K562 (cell line): Measurements from ENCODE around the gene CRACR2B. TPM values are rescaled to one million over a fixed set of nuclear protein-coding genes. Genes with fewer than 3 reads are reported as not detected.
A peak's percentile ranks its signal among the peaks of the same experiment; 100 is the strongest.

Experiments used
- ATAC-seq: fragments of 200-7000 bp; cut with Tn5 transposase; 3 replicates; pipeline ENCODE4 v1.9.1; 2020; ENCODE audit warnings: moderate library complexity
- BruUV-seq: library from RNA; stranded (reverse); fragments of 400-500 nt; replicated peaks from 2 replicates; lab custom pipeline; 2021; lab: Mats Ljungman, UMichigan
- CTCF ChIA-PET: fragments of 300-600 bp; formaldehyde crosslinking; extraction: SDS; loops from one replicate; lab custom pipeline; 2021; ENCODE audit warnings: low intra/inter-chr PET ratio; lab: Yijun Ruan, JAX
- POLR2A ChIA-PET: fragments of 300-600, 350-650 bp; sonication (Branson Sonifier 250); formaldehyde crosslinking; extraction: SDS; loops from one replicate; lab custom pipeline; 2021; ENCODE audit warnings: antibody characterized with exemption, inconsistent platforms; lab: Yijun Ruan, JAX
- DNase-seq, 4 experiments: peaks; one replicate each; pipeline versions ENCODE4 v3.0.0 to v3.0.0-alpha.2; 2011 to 2018; ENCODE audit warnings: low spot score in 3 of 4, mixed read lengths in 3 of 4; ENCODE audit errors: extremely low read depth in 1 of 4
- FAIRE-seq: peaks from 2 replicates; lab custom pipeline; 2011; peaks lifted over from hg19 to GRCh38; lab: Jason Lieb, UNC
- H2AFZ ChIP-seq: 2 replicates; pipeline ENCODE4 v1.6.0; 2011; ENCODE audit warnings: low read depth, low read length, control low read depth, inconsistent platforms
- H3K27ac ChIP-seq: fragments of 200-600 bp; 3 replicates; pipeline ENCODE4 v1.8.0; 2011; ENCODE audit warnings: low read depth, mild to moderate bottlenecking, control low read depth, inconsistent platforms, low read length, moderate library complexity, mixed read lengths; ENCODE audit errors: extremely low read depth
- H3K27me3 ChIP-seq, 2 experiments: fragments of 300-600 bp in 1 of 2; 2 replicates in 1 of 2; 3 replicates in 1 of 2; pipeline versions ENCODE4 v1.6.0 to v1.8.0; 2011; ENCODE audit warnings: inconsistent platforms in 2 of 2, low read length in 2 of 2, mild to moderate bottlenecking in 1 of 2, mixed read lengths in 1 of 2, moderate library complexity in 1 of 2; ENCODE audit not compliant: control insufficient read depth in 2 of 2, insufficient read depth in 2 of 2
- H3K36me3 ChIP-seq: fragments of 300-600 bp; 3 replicates; pipeline ENCODE4 v1.8.0; 2011; ENCODE audit warnings: mild to moderate bottlenecking, low read length, inconsistent platforms; ENCODE audit not compliant: control insufficient read depth, insufficient read depth
- H3K4me1 ChIP-seq, 2 experiments: fragments of 200-600 bp in 1 of 2; replicated peaks in 1 of 2; 2 replicates in 1 of 2; 3 replicates in 1 of 2; pipeline versions ENCODE4 v1.5.1 to v1.8.0; 2011; ENCODE audit warnings: inconsistent platforms in 2 of 2, low read length in 2 of 2, mild to moderate bottlenecking in 1 of 2, mixed read lengths in 1 of 2, moderate library complexity in 1 of 2; ENCODE audit not compliant: control insufficient read depth in 2 of 2, insufficient read depth in 2 of 2
- H3K4me2 ChIP-seq: 2 replicates; pipeline ENCODE4 v1.6.1; 2011; ENCODE audit warnings: low read length, control low read depth, inconsistent platforms, mixed read lengths; ENCODE audit not compliant: insufficient read depth
- H3K4me3 ChIP-seq: fragments of 200-600 bp; sonication (generic), shearing (Covaris generic); 2 replicates; pipeline ENCODE4 v1.5.1; 2016; ENCODE audit warnings: control low read depth, inconsistent platforms
- H3K79me2 ChIP-seq: fragments of 200-600 bp; 3 replicates; pipeline ENCODE4 v1.8.0; 2011; ENCODE audit warnings: low read length, inconsistent platforms; ENCODE audit not compliant: control insufficient read depth, insufficient read depth
- H3K9ac ChIP-seq, 2 experiments: 2 replicates each; pipeline versions ENCODE4 v1.6.0 to v1.6.1; 2011; ENCODE audit warnings: low read depth in 2 of 2, low read length in 2 of 2, control low read depth in 1 of 2, inconsistent platforms in 1 of 2, mild to moderate bottlenecking in 1 of 2, mixed read lengths in 1 of 2; ENCODE audit not compliant: insufficient read depth in 1 of 2
- H3K9me1 ChIP-seq: one replicate; pipeline ENCODE4 v1.6.0; 2011; ENCODE audit warnings: inconsistent platforms, mild to moderate bottlenecking, low read length, moderate library complexity; ENCODE audit not compliant: control insufficient read depth, insufficient read depth
- H3K9me3 ChIP-seq: replicated peaks from 2 replicates; pipeline ENCODE4 v1.5.1; 2011; ENCODE audit warnings: low read depth, low read length, inconsistent platforms; ENCODE audit not compliant: control insufficient read depth, insufficient read depth
- H4K20me1 ChIP-seq: replicated peaks from 2 replicates; pipeline ENCODE4 v1.6.1; 2011; ENCODE audit warnings: low read length, inconsistent platforms, mixed read lengths; ENCODE audit not compliant: control insufficient read depth, insufficient read depth
- ARID2 ChIP-seq: fragments of 450-650 bp; IDR thresholded peaks from 2 replicates; pipeline ENCODE4 v1.6.1; 2017; ENCODE audit warnings: antibody characterized with exemption, mild to moderate bottlenecking
- COPS2 ChIP-seq: fragments of 450-650 bp; conservative IDR thresholded peaks from 2 replicates; pipeline ENCODE4 v1.6.1; 2016; ENCODE audit warnings: mild to moderate bottlenecking, moderate library complexity
- ERF ChIP-seq: fragments of 450-650 bp; formaldehyde crosslinking; IDR thresholded peaks from 2 replicates; pipeline ENCODE4 v1.4.0; 2020; ENCODE audit warnings: mild to moderate bottlenecking, mixed read lengths
- MAZ ChIP-seq, 2 experiments: fragments of 450-650 bp in 1 of 2; sonication (generic) in 1 of 2; formaldehyde crosslinking; IDR thresholded peaks in 1 of 2; conservative IDR thresholded peaks in 1 of 2; 2 replicates each; pipeline versions ENCODE4 v1.4.0 to v1.5.0; 2020; ENCODE audit warnings: mild to moderate bottlenecking in 1 of 2, missing genetic modification reagents in 1 of 2
- MEIS2 ChIP-seq: fragments of 450-650 bp; IDR thresholded peaks from 2 replicates; pipeline ENCODE4 v1.6.1; 2014; ENCODE audit warnings: mild to moderate bottlenecking; ENCODE audit not compliant: partially characterized antibody
- NCOA1 ChIP-seq: fragments of 450-650 bp; IDR thresholded peaks from 2 replicates; pipeline ENCODE4 v1.6.1; 2016; ENCODE audit warnings: low read depth
- NR2F6 ChIP-seq: fragments of 450-650 bp; formaldehyde crosslinking; IDR thresholded peaks from 2 replicates; pipeline ENCODE4 v1.4.0; 2020; ENCODE audit warnings: mild to moderate bottlenecking
- PHB ChIP-seq: fragments of 250-450 bp; sonication (Bioruptor Pico); IDR thresholded peaks from 2 replicates; pipeline ENCODE4 v1.5.0; 2021
- POLR2A ChIP-seq: fragments of 450-650 bp; conservative IDR thresholded peaks from 2 replicates; pipeline ENCODE4 v1.6.1; 2016
- POLR2G ChIP-seq: fragments of 200-400 bp; formaldehyde crosslinking; IDR thresholded peaks from 2 replicates; pipeline ENCODE4 v1.6.1; 2017; ENCODE audit warnings: low read depth, mild to moderate bottlenecking, antibody characterized with exemption, low read length, moderate library complexity
- RBFOX2 ChIP-seq: fragments of 200-400 bp; formaldehyde crosslinking; IDR thresholded peaks from 2 replicates; pipeline ENCODE4 v1.6.1; 2017; ENCODE audit warnings: low read depth, mild to moderate bottlenecking, low read length, moderate library complexity
- SP1 ChIP-seq: sonication (generic); formaldehyde crosslinking; IDR thresholded peaks from 2 replicates; pipeline ENCODE4 v1.8.1; 2022; ENCODE audit warnings: mild to moderate bottlenecking, missing genetic modification reagents
- ZNF124 ChIP-seq: sonication (generic); formaldehyde crosslinking; IDR thresholded peaks from 2 replicates; pipeline ENCODE4 v1.8.1; 2022; ENCODE audit warnings: missing genetic modification reagents
- WGBS: fragments of 100-300 bp; shearing (Covaris generic); methylation state at CpG from one replicate; pipeline ENCODE4 v1.1.6; 2016; ENCODE audit warnings: low coverage, mixed read lengths; ENCODE audit not compliant: insufficient coverage; ENCODE audit errors: missing lambda C conversion rate; 5-methylcytosine and 5-hydroxymethylcytosine counted together
- in situ Hi-C: fragments of 300-500 bp; cut with MboI; formaldehyde crosslinking; loops from 4 replicates; pipeline ENCODE4 v1.15.0; 2018; ENCODE audit warnings: inconsistent platforms, mixed read lengths
- intact Hi-C: fragments of 100-400 bp; cut with micrococcal nuclease; formaldehyde crosslinking; loops from 2 replicates; pipeline ENCODE4 v1.14.2; 2022
- polyA plus RNA-seq, 8 experiments: library from polyadenylated mRNA; depleted of rRNA in 4 of 8; stranded (reverse) in 5 of 8; unstranded in 3 of 8; fragments of >200 nt; fragmentation: Nextera tagmentation in 2 of 8; fragmentation: Illumina TruSeq in 1 of 8; extraction: Ambion mirVana in 2 of 8; extraction: Trizol in 1 of 8; gene quantifications; 2 replicates each; pipeline versions ENCODE4 v1.2.1 to v1.2.3, GENCODE V29; 2011 to 2014; ENCODE audit warnings: inconsistent platforms in 1 of 8, missing spikeins in 1 of 8
- total RNA-seq, 7 experiments: library from RNA; depleted of rRNA in 6 of 7; stranded (reverse); fragments of >200 nt in 6 of 7; fragmentation: Illumina TruSeq in 2 of 7; extraction: Trizol in 2 of 7; gene quantifications; 2 replicates each; pipeline versions ENCODE4 v1.2.1 to v1.2.3, GENCODE V29; 2011 to 2021; ENCODE audit warnings: low replicate concordance in 1 of 7
- TF ChIP-seq, protein P1 (sequence below): fragments of 450-650 bp; IDR thresholded peaks from 2 replicates; pipeline ENCODE4 v1.6.1; 2016

The CRACR2B gene
- total and polyA plus RNA-seq, 9 of the 15 experiments (the other 6 are each of a cell fraction or from before 2014, with no cell fraction given), result 0.10 to 51.0 (median 6.0) TPM

DNA sequence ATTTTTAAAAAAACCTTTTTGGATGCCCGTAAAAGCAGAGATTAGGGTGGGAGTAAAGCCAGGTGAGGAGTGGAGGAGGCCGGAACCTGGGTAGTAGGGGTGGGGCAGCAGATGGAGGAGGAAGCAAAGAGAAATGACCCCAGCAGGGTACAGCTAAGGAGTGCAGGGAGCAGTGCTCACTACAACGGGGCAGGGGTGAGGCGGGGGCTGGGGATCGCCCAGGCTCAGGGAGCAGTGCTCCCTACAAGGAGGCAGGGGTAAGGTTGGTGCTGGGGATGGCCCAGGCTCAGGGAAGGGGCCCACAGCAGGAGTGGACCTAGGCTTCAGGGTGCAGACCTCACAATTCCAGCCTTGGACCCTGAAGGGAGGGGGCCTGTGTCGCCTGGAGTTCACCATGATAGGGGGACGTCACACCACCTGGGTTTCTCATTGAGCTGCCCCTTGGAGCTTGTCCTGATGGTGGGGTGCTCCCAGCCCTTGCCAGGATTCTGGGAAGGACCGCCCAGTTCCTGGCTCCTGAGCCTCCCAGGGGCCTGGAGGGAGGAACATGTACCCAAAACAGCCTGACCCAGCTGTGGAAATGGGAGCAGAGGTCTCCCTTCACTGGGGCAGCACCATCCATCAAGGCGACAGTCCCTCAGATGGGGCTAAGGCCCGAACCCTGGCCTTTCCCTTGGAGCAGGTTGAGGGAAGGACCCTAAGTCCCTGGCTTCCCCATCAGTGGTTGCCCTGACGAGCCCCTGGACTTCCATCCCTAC is 11.9 kb upstream of the CRACR2B start:
- H3K27ac ChIP-seq, result no peak overlapping the region; the same call in 2 of the 3 replicates
- no peak for DNase-seq
- in situ Hi-C loops (no loop called here), intact Hi-C loops (no loop called here)
- H3K27me3 ChIP-seq, result no peaks in the 10 kb centered on the region
- POLR2A ChIA-PET, result interaction anchor here (0.8 to 5.2 kb wide), 6 partner anchors 9 to 26 kb away, joined by 3 to 36 read pairs (median 6); partner anchors contain the start of genes CEND1, POLR2L and TSPAN4
- H3K9me3 ChIP-seq, result no peaks in the 10 kb centered on the region
- no peak overlapping the region for H3K4me3 ChIP-seq
- peak overlapping the region in 1 of 2 experiments; percentile 22; a peak in 1 of 4 replicates for H3K9ac ChIP-seq
- FAIRE-seq, result no peak
- peaks cover 25 to 64% of the 10 kb centered on the region in 2 experiments; a peak in 4 of 5 replicates for H3K4me1 ChIP-seq
- CTCF ChIA-PET, result no interaction called here
- peaks cover 43% of the 10 kb centered on the region for H3K79me2 ChIP-seq
- WGBS, result 69% methylated on average over 9 of the region's 11 CpGs
- peaks cover 6% of the 10 kb centered on the region for H3K9me1 ChIP-seq
- no peak overlapping the region for H3K4me2 ChIP-seq
- peaks cover 39% of the 10 kb centered on the region for H3K36me3 ChIP-seq
- no peak overlapping the region for H2AFZ ChIP-seq
- ATAC-seq, result no peak
- BruUV-seq, result no TSS peak
- TF ChIP-seq MAZ (CRISPR knock-in tag; conservative IDR thresholded peaks at IDR 0.05 in 1 of 2, IDR thresholded peaks at IDR 0.05 in 1 of 2) (no peak), ERF (CRISPR knock-in tag) (no peak), SP1 (CRISPR knock-in tag) (no peak), PHB (CRISPR knock-in tag) (no peak), POLR2G (0 out of 2 replicates have a peak, but pooled peaks have one; percentile 28), ARID2 (no peak), COPS2 (no peak), RBFOX2 (peak; percentile 41; the same call in 1 of the 2 replicates), MEIS2 (peak; percentile 30), POLR2A (0 out of 2 replicates have a peak, but pooled peaks have one; percentile 23), ZNF124 (no peak), NCOA1 (no peak), NR2F6 (CRISPR knock-in tag) (no peak)
- TF ChIP-seq, protein P1, sequence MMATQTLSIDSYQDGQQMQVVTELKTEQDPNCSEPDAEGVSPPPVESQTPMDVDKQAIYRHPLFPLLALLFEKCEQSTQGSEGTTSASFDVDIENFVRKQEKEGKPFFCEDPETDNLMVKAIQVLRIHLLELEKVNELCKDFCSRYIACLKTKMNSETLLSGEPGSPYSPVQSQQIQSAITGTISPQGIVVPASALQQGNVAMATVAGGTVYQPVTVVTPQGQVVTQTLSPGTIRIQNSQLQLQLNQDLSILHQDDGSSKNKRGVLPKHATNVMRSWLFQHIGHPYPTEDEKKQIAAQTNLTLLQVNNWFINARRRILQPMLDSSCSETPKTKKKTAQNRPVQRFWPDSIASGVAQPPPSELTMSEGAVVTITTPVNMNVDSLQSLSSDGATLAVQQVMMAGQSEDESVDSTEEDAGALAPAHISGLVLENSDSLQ, result peak; percentile 35; the same call in 1 of the 2 replicates
- peaks cover 25% of the 10 kb centered on the region for H4K20me1 ChIP-seq
